SIG-M5 (cell line): ENCODE results near the gene INHBC.
"Not testable (repeated sequence)": the region's sequence is repeated elsewhere in the genome, so short reads cannot be mapped to it uniquely, and the experiment has no call there.

ENCODE experiments used
- DNase-seq: peaks from one replicate; lab custom pipeline; 2025; lab: John Stamatoyannopoulos, UW

The INHBC gene

GRCh38 chr12:57434517-57435223, at the start of gene INHBC:
Gene INHBC (plus strand): TSS chr12:57434784. CDS start chr12:57434887, 103 bp downstream.
- DNase-seq: no peak

- DNase-seq: no peak
Measured at GRCh38 chr12:57385586-57385985, 49.0 kb upstream of the INHBC start.

GRCh38 chr12:57386187-57386720, 48.3 kb upstream of the INHBC start:
- no peak for DNase-seq

- no peak for DNase-seq
Measured at GRCh38 chr12:57388425-57388824, 46.2 kb upstream of the INHBC start.

DNA sequence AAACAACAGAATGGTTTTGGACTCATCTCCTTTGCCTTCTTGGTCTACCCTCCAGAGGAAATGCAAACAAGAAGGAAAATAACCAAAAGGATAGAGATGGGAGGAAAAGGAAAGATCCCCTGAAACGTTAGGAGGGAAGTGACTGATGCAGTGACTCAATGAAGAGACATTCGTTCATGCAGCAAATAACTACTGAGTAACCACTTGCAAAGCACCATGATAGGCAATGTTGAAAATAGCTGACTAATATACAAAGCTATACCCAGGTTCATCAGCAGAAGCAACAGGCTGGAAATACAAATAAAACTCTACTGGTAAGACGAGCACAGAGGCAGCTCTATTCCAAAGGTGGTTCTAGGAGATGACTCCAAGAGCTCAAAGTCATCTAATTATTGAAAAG, 45.6 kb upstream of the INHBC start:
- DNase-seq: no peak

- DNase-seq: no peak
Measured at GRCh38 chr12:57390174-57390573, 44.4 kb upstream of the INHBC start.

DNA sequence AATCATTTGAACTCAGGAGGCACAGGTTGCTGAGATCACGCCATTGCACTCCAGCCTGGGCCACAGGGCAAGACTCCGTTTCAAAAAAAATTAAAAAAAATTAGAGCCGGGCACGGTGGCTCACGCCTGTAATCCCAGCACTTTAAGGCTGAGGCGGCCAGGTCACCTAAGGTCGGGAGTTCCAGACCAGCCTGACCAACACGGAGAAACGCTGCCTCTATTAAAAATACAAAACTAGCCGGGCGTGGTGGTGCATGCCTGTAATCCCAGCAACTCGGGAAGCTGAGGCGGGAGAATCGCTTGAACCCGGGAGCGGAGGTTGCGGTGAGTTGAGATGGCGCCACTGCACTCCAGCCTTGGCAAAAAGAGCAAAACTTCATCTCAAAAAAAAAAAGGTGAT, 39.5 kb upstream of the INHBC start:
- no peak for DNase-seq

GRCh38 chr12:57397441-57397840, 37.1 kb upstream of the INHBC start:
- DNase-seq: no peak

- not testable (repeated sequence) for DNase-seq
Measured at GRCh38 chr12:57399718-57400463, 34.7 kb upstream of the INHBC start.

DNA sequence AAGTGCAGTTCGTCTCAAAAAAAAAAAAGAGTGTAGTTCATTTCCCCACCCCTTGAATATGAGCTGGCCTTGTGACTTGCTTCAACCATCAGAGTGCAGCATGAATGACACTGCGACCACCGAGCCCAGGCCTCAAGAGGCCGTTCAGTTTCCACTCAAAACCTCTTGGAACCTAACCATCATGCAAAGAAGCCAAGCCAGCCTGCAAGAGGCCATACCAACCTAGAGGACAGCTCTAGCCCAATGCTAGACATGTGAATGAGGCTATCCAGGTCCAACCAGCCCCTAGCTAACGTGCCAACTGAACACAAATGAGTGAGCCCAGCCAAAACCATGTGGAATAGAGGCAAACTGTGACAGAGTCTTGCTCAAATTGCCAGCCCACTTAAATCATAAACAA, 33.4 kb upstream of the INHBC start:
- DNase-seq: no peak

DNA sequence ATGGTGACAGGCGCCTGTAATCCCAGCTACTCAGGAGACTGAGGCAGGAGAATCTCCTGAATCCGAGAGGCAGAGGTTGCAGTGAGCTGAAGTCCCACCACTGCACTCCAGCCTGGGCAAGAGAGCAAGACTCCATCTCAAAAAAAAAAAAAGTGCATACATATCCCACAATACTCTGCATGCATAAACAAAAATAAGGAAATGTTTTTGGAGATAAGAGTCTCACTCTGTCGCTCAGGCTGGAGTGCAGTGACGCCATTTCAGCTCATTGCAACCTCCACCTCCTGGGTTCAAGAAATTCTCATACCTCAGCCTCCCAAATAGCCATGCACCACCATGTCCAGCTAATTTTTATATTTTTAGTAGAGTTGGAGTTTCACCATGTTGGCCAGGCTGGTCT, 32.4 kb upstream of the INHBC start:
- DNase-seq: not testable (repeated sequence)

DNA sequence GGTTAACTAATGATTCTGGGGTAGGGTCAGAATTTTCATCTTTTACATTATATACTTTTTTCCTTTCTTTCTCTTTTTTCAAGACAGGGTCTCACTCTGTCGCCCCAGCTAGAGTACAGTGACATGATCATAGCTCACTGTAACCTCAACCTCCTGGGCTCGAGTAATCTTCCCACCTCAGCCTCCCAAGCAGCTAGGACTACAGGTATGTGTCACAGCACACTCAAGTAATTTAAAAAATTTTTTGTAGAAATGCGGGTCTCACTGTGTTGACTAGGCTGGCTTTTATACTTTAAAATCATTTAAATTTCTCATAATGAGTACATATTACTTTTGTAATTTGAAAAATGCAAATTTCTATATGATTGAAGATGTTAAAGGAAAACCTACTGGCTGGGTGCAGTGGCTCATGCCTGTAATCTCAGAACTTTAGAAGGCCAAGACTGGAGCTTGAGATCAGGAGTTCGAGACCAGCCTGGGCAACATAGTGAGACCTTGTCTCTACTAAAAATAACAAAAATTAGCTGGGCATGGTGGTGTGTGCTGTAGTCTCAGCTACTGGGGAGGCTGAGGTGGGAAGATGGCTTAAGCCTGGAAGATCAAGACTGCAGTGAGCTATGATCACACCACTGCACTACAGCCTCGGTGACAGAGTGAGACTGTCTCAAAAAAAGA, 29.5 kb upstream of the INHBC start:
- no peak for DNase-seq

GRCh38 chr12:57410534-57410933, 24.1 kb upstream of the INHBC start:
- DNase-seq: no peak

GRCh38 chr12:57414160-57414559, 20.4 kb upstream of the INHBC start:
- DNase-seq: not testable (repeated sequence)

GRCh38 chr12:57415088-57415487, 19.5 kb upstream of the INHBC start:
- no peak for DNase-seq

GRCh38 chr12:57416039-57416996, 18.3 kb upstream of the INHBC start:
- no peak for DNase-seq

DNA sequence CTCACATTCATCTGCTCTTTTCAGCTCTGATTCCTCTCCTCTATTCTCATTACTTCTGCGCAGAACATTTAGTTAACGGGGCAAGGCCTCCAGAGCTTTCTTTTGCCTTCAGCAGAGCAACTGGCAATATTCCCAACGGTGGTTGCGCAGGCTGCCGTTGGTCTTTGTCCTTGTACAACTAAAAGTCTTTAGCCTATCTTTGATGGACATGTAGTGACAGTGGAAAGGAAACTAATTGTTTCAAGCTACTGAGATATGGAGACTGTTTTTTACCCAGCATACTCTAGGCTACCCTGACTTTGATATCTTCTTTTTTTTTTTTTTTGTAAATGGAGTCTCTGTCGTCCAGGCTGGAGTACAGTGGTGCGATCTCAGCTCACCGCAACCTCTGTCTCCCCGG, 16.3 kb upstream of the INHBC start:
- DNase-seq: no peak

DNA sequence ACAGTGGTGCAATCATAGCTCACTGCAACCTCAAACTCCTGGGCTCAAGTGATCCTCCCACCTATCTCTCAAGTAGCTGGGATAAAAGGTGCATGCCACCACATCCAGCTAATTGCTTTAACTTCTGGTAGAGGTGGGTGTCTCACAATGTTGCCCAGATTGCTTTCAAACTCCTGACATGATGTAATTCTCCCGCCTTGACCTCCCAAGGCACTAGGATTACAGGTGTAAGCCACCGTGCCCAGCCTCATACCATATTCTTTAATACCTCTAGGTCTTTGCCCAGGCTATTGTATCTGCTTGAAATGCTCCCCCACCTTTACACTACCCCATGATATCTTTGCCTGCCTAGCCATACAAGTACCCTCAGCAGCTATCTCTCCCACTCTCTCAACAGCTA, 15.1 kb upstream of the INHBC start:
- no peak for DNase-seq

DNA sequence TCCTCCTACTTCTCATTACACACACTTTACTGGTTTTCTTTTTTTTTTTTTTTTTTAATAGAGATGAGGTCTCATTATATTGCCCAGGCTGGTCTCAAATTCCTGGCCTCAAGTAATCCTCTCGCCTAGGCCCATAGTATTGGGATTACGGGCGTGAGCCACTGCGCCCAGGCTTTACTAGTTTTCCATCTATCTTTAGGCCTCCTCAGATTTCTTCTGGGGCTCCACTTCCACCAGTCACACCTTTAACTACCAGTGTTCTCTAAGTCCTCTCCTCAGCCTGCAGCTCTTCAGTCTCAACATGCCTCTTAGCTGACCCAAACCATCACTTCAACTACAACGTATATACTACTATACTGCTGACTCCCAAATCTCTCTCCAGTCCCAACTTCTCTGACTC, 14.1 kb upstream of the INHBC start:
- no peak for DNase-seq

GRCh38 chr12:57426948-57427347, 7.6 kb upstream of the INHBC start:
- DNase-seq: not testable (repeated sequence)

- DNase-seq: no peak
Measured at GRCh38 chr12:57428965-57429364, 5.6 kb upstream of the INHBC start.
